Ramos (cell line): Measurements from ENCODE around the gene PPP1R1A.

ENCODE experiments used
- in situ Hi-C: fragments of 300-500 bp; cut with MboI; formaldehyde crosslinking; loops from one replicate; pipeline ENCODE4 v1.14.3; 2022; ENCODE audit warnings: low sequenced_read_pairs; ENCODE audit not compliant: unreplicated experiment

PPP1R1A gene

GRCh38 chr12:54604436-54604835 lies 16.0 kb upstream of the PPP1R1A start:
- in situ Hi-C loops = no loop called here

- in situ Hi-C loops = no loop called here
Measured at GRCh38 chr12:54603872-54604271, 15.4 kb upstream of the PPP1R1A start.

DNA sequence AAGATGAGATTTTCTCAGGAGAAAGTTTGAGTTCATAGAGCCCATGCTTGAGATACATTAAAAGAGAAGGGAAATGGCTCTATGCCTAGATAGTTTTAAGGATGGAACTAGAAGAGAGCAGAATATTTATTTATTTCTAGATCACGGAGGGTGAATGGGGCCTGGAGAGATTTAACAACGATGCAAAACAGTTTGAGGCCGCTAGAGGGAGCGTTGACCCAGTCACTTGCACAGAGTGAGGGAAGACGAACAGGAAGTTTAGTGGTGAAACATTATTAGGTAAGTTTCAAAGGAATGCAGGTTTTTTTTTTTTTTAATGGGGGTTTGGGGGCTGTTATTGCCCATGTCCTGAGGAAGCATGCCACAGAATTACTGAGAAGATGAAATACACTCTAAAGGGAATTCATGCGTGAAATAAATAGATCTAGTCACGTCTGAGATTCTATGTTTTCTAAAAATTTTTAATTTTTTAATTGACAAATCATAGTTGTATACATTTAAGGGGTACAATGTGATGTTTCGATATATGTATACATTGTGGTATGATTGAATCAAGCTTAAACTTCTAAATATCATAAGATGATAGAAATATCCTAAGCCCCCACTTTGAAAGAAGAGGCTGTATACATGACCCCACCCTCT lies 14.8 kb upstream of the PPP1R1A start:
- in situ Hi-C loops = no loop called here

DNA sequence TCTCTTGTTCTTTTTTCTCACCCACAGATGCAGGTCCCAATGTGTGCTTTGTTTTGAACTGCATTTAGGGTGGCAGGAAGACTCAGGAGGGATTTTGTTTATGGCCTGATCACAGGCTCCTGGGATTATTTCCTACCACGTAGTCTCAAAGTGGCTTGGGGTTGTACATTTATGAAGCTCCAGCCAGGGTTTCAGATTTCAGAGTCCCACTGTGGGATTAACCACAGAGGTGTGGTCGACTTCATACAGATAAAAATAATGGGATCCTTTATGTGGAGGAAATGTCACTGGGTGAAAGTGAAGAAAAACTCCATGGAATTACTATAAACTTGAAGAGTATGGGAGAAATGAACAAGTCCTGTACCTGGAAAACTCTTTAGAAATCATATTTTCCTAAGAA lies 14.2 kb upstream of the PPP1R1A start:
- in situ Hi-C loops = no loop called here

DNA sequence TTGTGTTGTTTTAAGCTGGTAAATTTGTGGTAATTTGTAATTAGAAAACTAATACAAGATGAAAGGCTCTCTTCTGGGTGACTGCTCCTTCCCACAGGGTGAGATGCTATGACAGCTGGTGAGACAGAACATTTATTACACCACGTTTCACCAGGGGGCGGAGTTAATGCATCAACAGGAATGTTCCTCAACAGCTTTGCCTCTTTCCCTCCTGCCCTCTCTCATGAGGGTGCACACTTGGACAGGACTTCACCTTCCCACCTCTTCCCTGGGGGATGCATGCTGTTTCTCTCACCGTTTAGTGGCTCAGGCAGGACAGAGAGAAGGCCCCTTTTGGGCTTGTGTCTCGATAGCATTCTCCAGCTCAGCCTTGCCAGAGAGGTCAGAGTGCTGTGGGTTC lies 13.4 kb upstream of the PPP1R1A start:
- in situ Hi-C loops = no loop called here

- in situ Hi-C loops = no loop called here
Measured at GRCh38 chr12:54598970-54599369, 10.5 kb upstream of the PPP1R1A start.

- in situ Hi-C loops = no loop called here
Measured at GRCh38 chr12:54596526-54596946, 8.1 kb upstream of the PPP1R1A start.

DNA sequence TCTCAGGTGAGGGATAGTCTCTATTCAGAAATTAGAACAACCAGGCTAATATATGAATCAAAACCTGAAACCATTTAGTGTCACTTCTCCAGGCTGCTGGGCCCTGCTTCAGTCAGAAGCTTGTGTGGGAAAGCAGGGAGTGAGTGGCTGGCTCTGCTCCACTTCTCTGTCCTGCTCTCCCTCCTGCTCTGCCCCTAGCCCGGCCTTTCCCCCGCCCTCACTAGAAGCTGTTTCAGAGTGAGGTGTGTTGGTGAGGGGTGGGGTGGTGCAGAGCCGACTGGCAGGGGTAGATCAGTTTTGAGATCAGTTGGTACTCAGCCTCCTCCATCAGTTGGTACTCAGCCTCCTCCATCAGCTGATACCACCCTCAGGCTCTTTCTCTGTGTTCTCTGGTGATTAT lies 7.0 kb upstream of the PPP1R1A start:
- in situ Hi-C loops = no loop called here

DNA sequence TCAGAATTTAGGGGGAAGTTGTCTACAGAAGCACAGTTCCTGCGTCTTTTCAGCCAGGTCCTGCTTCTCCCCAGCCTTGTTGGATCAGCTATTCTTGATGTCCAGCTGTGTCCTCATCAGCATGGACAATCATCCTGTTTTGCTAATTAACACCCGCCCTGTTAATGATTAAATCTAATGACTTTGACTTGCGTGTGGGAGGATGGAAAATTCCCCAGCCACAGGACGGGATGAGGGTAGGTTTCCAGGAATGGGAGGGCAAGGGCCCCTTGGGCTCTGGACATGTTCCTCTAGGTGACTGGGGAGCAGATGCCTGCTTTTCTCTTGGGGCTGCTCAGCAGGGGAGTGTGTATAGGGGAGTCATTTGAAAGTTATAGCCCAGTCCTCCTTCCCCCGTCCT lies 5.3 kb upstream of the PPP1R1A start:
- in situ Hi-C loops = no loop called here

- in situ Hi-C loops = no loop called here
Measured at GRCh38 chr12:54593135-54593534, 4.7 kb upstream of the PPP1R1A start.

- in situ Hi-C loops = no loop called here
Measured at GRCh38 chr12:54592316-54592715, 3.9 kb upstream of the PPP1R1A start.

GRCh38 chr12:54590978-54591591 lies 2.6 kb upstream of the PPP1R1A start:
- in situ Hi-C loops = no loop called here

DNA sequence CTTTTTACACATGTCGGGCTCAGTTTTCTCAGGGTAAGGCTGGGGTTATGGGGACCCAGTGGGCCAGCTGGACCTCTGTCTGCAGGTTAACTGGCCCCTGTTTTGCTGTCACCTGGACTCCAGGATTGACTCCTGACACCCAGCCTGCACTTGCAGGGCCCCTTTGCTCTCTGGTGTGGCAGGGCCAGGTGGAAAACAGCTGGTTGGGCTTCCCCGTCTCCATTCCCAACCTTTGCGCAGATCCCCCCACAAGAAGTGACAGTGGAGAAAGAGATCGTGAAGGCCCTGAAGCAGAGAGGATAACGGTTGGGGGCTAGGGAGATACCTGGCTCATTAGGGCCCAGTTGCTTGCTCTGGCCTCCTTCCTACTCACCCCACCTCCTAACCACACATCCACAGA lies 1.5 kb upstream of the PPP1R1A start:
- in situ Hi-C loops = no loop called here

DNA sequence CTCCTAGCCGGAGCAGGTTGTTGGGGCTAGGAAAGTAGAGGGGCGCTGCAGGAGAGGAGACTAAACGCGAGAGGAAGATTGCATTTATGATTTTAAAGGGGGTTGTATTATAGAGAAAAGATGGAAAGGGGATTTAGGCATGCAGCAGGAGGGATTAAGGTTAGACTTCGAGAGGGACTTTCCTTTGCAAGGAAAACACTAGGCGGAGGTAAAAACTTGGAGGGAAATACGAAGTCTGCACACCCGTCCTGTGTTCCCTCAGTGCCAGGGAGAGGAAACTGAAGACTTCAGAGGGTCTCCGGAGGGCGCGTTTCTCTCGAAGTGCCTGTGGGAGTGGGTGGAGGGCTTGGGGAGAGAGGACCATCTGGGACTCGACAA lies 420 bp upstream of the PPP1R1A start:
- in situ Hi-C loops = no loop called here

DNA sequence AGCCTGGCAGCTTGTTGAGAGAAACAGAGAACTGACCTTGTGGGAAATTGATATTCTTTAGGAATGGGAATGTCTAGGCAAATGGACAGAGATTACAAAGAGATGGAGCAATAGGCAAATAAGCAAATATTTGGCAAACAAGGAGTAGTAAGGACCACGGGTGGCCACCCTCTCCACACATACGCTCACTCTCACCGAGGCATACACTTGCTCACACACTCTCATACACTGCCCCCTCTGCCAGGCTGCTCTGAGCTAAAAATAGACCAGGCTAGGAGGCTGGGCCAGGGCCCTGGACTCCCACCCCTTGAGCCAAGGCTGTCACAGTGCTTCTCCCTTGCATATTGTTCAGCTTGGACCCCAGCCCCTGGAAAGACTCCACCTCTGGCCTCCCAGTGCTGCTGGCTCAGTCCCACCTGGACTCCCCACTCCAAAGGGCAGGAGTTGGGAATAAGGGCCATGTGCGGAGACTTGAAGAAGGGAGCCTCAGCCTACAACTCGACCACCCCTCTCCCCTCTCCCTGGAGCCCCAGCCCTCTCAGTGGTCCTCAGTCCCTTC lies 1.1 kb downstream of the PPP1R1A start:
- in situ Hi-C loops = no loop called here

- in situ Hi-C loops = no loop called here
Measured at GRCh38 chr12:54586620-54587019, 1.8 kb downstream of the PPP1R1A start.

DNA sequence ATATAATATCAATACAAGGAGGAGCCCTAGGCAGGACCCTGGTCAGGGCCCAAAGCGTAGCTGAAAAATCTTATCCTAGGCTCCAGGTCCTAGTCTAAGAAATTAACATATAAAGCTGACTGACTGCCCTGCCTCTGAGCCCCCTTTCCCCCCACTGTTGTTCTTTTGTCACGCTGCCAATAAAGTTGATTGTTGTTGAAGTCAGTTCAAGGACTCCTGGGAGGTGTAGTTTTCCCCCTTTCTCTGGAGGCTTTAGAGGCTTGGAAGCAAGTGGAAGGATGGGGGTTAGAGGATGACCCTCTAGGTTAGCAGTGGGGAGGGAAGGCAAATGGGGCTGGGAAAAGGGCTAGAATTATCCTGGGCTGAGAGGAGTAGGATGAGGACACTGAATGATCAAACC lies 3.2 kb downstream of the PPP1R1A start:
- in situ Hi-C loops = no loop called here

GRCh38 chr12:54584128-54584527 lies 4.3 kb downstream of the PPP1R1A start:
- in situ Hi-C loops = no loop called here

GRCh38 chr12:54583726-54584125 lies 4.7 kb downstream of the PPP1R1A start:
- in situ Hi-C loops = no loop called here

- in situ Hi-C loops = no loop called here
Measured at GRCh38 chr12:54581412-54581811, 7.0 kb downstream of the PPP1R1A start.

- in situ Hi-C loops = no loop called here
Measured at GRCh38 chr12:54579696-54580333, 8.6 kb downstream of the PPP1R1A start.

DNA sequence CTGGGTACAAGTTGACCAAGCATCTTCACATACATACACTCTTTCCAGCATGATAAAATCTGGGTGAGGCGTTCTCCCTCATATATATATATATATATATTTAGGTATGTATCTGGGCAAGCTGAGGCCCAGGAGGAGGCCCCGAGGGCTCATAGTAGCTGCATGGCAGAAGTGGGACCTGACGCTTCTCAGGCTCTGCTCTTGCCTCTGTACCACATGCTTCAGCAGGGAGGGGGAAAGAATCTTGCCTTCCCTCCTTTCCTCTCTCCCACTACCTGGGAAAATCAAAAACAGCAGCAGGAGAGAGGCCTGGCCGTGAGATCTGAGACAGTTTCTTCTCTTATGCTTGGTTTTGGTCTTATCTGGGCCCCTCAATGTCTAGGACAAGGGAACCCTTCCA lies 9.2 kb downstream of the PPP1R1A start:
- in situ Hi-C loops = no loop called here
